Measurements from ENCODE around the gene WDR62.

Gene WDR62

DNA sequence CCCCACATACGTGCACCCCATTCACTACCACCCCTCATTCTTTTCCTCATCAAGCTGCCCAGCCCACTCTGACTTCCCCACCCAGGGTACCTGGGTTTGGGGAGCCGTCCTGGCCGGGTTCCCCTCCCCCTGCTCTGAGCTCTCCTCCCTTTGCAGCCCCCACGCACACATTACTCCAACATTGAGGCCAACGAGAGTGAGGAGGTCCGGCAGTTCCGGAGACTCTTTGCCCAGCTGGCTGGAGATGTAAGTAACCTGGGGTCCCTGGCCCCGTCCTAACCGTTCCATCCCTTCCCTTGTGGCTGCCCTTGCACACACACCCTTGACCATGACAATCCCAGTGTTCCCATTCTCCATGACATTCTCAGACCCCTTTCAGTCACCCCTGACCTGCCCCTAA lies 87.8 kb downstream of the WDR62 start:
- no peak for DNase-seq

DNA sequence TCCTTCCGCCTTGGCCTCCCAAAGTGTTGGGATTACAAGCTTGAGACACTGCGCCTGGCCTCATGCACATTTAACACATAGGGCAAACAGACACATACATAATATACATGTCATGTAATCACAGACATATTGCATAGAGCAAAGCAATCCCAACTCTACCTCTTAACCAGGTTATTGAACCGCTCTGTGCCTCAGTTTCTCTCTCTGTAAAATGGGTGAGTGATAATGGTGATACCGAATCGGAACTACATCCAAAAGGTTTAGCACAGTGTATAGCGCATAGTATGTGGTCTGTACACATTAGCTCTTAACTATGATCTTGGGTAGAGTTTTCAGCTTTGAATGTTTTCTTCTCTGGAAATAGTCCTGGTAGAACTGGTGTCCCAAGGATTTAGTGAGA lies 89.9 kb downstream of the WDR62 start:
- DNase-seq: no peak

DNA sequence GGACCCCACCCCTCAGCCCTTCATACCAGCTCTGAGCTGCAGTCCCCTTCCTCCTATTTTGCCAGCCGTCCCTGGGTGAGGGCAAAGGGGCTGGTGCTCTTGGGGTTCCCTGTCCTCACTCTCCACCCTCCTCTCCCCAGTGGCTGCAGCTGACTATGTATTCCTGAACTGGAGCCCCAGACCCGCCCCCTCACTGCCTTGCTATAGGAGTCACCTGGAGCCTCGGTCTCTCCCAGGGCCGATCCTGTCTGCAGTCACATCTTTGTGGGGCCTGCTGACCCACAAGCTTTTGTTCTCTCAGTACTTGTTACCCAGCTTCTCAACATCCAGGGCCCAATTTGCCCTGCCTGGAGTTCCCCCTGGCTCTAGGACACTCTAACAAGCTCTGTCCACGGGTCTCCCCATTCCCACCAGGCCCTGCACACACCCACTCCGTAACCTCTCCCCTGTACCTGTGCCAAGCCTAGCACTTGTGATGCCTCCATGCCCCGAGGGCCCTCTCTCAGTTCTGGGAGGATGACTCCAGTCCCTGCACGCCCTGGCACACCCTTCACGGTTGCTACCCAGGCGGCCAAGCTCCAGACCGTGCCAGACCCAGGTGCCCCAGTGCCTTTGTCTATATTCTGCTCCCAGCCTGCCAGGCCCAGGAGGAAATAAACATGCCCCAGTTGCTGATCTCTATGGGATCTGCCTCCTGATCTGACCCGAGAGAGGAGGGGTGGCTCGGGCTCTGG lies 95.1 kb downstream of the WDR62 start:
- no peak for DNase-seq

DNA sequence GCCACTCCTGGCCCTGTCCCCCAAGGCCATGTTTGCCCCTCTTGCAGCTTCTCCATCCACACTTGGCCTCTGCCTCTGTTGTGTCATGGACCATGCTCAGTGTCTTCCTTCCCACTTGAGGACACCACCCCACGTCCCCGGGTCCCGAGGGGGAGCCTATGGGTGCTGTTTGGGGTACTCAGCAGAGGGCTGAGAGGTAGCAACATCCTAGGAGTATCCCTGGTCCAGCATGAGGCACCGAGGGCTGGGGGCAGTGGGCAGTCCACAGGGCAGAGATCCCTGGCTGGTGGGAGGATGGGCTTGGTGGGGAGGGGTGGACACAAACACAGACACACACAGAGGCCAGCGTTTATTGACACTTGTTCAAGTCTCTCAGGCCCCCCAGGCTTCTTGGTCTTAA lies 95.9 kb downstream of the WDR62 start:
- no peak for DNase-seq

DNA sequence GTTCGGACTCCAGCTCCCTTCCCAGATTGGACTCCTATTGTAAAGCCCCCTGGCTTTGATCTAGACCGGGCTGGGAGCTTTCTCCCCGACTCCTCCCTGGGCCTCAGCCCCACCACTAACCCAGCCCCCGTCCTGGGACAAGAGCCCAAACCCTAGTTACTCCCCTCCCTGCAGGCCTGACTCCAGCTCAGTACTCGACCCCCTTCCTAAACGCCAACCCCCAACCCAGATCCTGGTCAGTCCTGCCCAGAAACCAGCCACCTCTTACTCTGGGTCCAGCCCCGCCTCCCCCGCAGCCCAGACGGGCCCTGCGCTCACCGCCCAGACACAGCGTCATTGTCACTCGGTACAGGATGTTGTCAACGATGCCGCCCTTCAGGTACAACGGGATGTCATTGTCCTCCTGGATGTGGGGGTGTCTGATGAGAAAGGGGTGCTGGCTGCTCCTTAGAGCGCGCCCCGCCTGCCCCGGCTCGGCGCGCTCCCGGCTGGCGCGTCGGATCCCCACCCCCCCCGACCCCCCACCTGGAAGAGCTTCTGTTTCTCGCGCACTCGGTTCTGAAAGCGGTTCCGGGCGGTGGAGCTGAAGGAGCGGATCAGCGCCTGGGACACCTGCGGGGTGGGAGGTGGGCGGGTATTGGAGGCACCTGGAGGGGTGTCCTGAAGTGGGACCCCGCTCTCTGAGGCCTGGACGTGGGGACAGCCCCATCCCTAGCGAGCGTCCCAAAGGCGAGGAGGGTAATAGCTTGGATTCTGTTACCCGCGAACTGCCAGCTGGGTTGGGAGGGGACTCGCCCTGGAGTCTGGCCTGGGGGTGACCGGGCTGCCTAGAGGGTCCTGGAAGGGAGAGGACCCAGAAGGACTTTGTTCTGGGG lies 96.7 kb downstream of the WDR62 start:
- no peak for DNase-seq

DNA sequence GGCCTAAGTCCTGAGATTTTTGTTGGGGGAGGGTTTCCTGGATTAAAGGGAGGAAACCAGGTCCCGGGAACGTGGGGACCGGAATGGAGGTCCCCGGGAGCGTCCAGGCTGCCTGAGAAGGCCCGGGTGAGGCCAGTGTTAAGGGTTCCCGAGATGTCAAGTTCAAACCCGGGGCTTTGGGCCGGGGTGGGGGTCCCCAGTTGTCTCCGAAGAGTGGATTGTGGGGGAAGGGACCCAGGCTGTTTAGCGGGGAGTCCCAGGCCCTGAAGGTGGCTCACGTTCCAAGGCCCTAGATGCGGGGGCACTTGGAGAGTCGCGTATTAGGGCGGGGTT lies 97.3 kb downstream of the WDR62 start:
- DNase-seq: no peak

DNA sequence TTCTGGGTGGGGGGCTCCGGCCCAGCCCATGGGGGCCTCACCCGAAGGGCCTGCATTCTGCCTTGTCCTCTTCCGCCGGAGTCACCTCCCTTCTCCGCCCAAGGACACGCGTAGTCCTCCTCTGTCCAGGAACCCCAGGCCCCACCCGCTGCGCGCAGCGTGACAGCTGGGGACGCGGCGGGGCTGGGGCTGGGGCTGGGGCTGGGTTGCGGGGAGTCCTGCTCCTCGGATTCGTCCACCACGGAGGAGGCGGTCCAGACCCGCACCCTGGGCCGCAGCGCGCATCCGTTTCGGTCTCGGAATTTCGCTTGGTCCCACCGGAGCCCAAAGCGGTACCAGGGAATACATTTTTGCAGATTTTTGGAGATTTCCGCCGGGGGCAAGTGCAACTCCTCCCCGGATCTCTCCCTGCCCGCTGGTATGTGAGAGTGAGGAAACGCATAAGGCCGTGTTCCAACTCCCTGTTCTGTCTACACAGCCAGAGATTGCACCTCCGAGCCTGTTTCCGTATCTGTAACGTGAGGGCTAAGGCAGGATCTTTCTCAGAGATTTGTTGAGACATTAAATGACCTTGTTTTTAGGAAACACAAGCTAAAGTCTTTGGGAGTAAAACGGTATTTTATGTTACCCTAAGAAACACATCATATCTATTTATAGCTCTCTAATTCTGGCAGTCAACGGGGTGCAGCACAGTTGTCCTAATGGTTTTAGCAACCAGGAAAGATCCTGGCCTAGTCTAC lies 97.8 kb downstream of the WDR62 start, which contains the start of gene COX7A1:
COX7A1 (minus strand) TSS at position 96 of the 740 bp plus-strand sequence; CDS start at position 56, 40 bp downstream.
- DNase-seq: no peak

DNA sequence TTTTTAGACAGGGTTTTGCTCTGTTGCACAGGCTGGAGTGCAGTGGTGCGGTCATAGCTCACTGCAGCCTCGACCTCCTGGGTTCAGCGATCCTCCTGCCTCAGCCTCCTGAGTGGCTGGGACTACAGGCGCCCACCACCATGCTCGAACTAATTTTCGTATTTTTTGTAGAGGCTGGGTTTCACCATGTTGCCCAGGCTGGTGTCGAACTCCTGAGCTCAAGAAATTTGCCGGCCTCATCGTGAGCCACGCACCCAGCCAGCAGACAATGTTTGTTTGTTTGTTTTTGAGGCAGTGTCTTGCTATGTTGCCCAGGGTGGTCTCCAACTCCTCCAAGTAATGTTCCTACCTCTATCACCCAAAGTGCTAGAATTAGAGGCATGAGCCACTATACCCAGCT lies 98.4 kb downstream of the WDR62 start:
- no peak for DNase-seq

All from NCI-H1048 (cell line).